ENCODE measurements around the gene ARHGAP15.
A peak's percentile ranks its signal among the peaks of the same experiment; 100 is the strongest.

The ARHGAP15 gene

DNA sequence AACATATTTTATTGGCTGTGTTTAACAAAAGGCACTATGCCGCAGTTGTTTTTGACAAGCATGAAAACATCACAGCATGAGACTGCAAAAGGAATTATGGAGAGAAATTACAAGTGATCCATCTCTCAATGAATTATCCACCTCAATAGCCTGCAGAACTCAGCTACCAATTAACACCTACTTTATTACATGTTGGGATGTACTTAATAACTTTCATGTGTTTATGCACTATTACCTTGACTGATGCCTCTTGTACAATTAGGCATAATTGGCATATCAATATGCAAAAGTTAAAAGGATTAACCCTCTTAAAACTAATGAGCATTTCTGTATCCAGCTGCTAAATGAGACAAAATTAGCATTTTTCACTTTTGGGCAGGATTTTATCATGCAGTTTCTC is 27.8 kb downstream of the ARHGAP15 start:
- Mint-ChIP-seq H3K36me3 (peaks cover 14% of the 10 kb centered on the region), H3K4me1 (peaks cover 89% of the 10 kb centered on the region), H3K4me3 (no peak overlapping the region), H3K27me3 (no peaks in the 10 kb centered on the region), H3K27ac (peak overlapping the region; percentile 90), H3K9me3 (no peaks in the 10 kb centered on the region)

GRCh38 chr2:143157418-143157817 is 28.2 kb downstream of the ARHGAP15 start:
- H3K36me3 Mint-ChIP-seq: peaks cover 14% of the 10 kb centered on the region
- no peaks in the 10 kb centered on the region for H3K9me3 Mint-ChIP-seq
- H3K27ac Mint-ChIP-seq: peak overlapping the region; percentile 90
- H3K4me3 Mint-ChIP-seq: peak overlapping the region; percentile 54
- peaks cover 89% of the 10 kb centered on the region for H3K4me1 Mint-ChIP-seq
- no peaks in the 10 kb centered on the region for H3K27me3 Mint-ChIP-seq

DNA sequence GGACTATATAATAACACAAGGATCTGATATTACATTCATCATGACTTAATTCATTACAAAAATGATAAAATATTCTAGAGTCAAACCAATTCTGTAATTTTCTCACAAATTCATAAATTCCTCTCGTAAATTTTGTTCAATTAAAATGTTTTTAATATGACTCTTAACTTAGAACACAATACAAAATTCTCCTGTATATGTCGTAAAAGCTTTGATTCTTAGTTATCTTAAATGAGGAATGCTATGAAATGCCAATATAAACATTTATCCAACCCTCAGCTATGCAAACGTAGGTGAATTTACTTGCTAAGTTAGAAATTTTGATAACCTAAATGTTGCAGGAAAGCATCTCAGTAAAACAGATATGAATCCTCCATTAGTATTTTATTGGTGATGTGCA is 28.9 kb downstream of the ARHGAP15 start:
- H3K27me3 Mint-ChIP-seq: no peaks in the 10 kb centered on the region
- no peak overlapping the region for H3K4me3 Mint-ChIP-seq
- H3K9me3 Mint-ChIP-seq: no peaks in the 10 kb centered on the region
- peak overlapping the region; percentile 96 for H3K27ac Mint-ChIP-seq
- peaks cover 90% of the 10 kb centered on the region for H3K4me1 Mint-ChIP-seq
- H3K36me3 Mint-ChIP-seq: peaks cover 14% of the 10 kb centered on the region

DNA sequence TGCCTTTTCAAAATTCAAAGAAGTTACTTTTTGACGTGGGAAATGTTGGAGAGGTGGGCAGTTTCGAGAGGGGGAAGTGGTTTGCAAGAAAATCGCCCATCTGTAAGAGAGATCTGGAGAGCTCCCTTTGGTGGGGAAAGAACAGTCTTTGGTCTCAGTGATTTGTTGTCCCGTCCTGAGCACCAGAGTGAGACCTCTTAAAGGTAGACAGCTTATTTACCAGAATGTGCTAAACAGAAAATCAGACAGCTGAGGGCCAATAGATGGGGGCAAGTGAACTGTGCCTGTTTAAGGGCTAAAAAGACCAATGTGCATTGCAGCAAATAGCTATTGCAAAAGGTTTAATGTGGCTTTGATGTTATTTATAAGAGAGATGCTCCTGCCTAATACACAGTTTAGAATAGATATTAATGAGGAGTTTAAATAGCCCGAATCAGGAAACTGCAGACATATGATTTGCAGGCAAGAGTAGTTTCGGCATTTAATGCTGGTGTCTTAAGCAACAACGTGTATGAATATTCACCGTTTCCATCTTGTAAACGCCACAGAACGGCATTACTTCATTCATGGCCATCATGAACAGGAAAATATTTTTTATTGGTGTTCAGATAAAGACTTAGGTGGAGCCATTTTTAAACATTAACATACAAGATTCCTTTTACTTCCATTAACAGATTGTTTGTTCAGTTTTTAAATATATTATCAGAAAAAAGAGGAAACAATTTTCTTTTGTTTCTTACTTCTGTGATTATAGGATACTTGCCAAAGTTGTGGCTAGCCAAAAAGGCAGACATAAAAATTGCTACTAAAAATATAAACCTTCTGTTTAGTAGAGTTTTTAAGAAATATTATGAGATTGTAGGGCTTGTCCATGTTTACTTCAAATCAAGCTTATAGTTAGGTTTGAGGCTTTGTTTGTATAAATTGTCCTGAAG is 29.6 kb downstream of the ARHGAP15 start:
- Mint-ChIP-seq H3K27me3 (no peaks in the 10 kb centered on the region), H3K36me3 (peaks cover 15% of the 10 kb centered on the region), H3K4me3 (no peak overlapping the region)

DNA sequence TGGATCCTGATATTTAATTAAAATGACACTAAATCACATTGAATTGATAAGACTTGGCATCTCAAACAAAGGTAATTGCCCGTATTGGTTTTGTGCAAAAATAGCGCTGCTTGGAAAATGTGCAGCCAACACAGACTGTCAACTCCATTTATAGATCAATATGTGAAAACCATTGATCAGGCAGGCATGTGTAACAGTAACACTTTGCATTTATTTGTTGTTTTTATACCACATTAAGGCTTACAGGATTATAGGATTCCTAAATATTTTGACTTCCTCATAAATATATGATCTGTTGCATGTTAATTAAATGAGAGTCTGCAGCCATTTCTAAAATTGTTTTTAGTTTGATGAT is 30.2 kb downstream of the ARHGAP15 start:
- Mint-ChIP-seq H3K4me3 (peak overlapping the region; percentile 53), H3K4me1 (peaks cover 95% of the 10 kb centered on the region), H3K27me3 (no peaks in the 10 kb centered on the region), H3K9me3 (no peaks in the 10 kb centered on the region), H3K36me3 (peaks cover 15% of the 10 kb centered on the region), H3K27ac (peak overlapping the region; percentile 91)

More for the DNA sequence above, 29.6 kb downstream of the ARHGAP15 start:
- peaks cover 95% of the 10 kb centered on the region for H3K4me1 Mint-ChIP-seq
- peak overlapping the region; percentile 96 for H3K27ac Mint-ChIP-seq
- no peaks in the 10 kb centered on the region for H3K9me3 Mint-ChIP-seq

DNA sequence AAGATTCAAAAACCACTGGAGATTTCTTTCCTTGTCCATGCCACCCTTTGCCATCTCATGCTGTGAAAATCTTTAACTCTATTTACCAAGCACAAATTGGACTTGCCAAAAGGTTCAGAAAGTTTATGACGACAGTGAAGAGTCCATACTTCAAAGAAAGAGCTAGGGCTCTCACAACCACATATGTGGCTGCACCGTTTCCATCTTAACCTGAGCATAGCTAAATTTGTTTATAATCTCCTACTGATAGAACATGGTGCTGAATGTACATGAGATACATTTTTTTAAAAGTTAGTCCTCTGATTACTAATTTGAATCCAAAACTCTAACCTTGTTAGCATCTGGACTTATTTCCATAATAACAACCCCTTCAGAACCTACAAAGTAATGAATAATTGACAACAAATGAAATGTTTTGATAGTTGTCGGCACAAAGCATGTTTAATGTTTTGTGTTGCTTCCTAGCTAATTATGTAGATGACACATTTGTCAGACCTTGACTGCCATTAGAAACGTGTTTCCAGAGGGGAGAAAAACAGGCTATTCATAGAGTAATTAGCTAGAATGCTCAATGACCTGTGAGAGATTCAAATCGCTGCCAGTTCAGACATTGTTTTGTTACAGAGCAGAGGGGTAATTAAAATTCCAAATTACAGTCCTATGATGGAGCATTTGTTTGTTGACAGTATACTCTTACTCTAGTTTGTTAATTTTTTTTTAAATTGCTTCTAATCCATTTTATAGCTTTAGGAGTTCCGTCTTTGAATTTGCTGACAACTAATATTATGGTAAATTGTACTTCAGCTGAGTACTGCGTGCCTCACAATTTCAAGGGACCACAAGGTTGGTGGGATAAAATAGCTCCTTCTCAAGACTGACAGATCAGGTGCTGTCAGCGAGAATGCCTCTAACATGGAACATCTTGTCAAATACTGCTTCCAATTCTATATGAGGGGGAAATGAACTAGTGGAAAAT is 31.8 kb downstream of the ARHGAP15 start:
- Mint-ChIP-seq H3K36me3 (peaks cover 16% of the 10 kb centered on the region), H3K4me1 (peaks cover 93% of the 10 kb centered on the region), H3K4me3 (peak overlapping the region; percentile 40)

GRCh38 chr2:143162123-143162837 is 33.1 kb downstream of the ARHGAP15 start:
- Mint-ChIP-seq H3K36me3 (peaks cover 13% of the 10 kb centered on the region), H3K9me3 (no peaks in the 10 kb centered on the region), H3K27ac (peak overlapping the region; percentile 91), H3K4me3 (no peak overlapping the region), H3K27me3 (no peaks in the 10 kb centered on the region), H3K4me1 (peaks cover 93% of the 10 kb centered on the region)

More for the DNA sequence above, 31.8 kb downstream of the ARHGAP15 start:
- Mint-ChIP-seq H3K27ac (peak overlapping the region; percentile 91), H3K9me3 (no peaks in the 10 kb centered on the region), H3K27me3 (no peaks in the 10 kb centered on the region)

- Mint-ChIP-seq H3K9me3 (no peaks in the 10 kb centered on the region), H3K4me3 (no peak overlapping the region), H3K27ac (peak overlapping the region; percentile 87), H3K4me1 (peaks cover 93% of the 10 kb centered on the region), H3K27me3 (no peaks in the 10 kb centered on the region), H3K36me3 (peaks cover 15% of the 10 kb centered on the region)
These were observed 33.8 kb downstream of the ARHGAP15 start for GRCh38 chr2:143162997-143163396.

DNA sequence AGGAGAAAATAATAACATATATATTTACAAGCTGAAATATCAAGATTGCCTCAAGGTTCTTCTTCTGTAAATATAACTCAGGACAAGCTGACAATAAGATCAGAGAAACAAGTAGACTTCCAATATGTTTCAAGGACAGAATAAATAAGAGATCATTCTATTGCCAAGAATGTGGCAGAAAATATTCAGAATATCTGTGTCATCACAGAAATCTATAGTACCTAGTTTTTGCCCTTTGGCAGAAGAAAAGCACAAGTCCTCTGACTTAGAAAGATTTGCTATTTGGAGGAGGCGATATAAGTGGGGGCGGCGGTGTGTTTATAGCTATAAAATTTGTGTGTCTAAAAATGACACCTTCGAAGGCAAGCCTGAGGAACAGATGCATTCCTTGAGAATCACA is 34.3 kb downstream of the ARHGAP15 start:
- Mint-ChIP-seq H3K4me1 (peaks cover 92% of the 10 kb centered on the region), H3K27me3 (no peaks in the 10 kb centered on the region), H3K27ac (no peak overlapping the region), H3K36me3 (peaks cover 15% of the 10 kb centered on the region), H3K4me3 (no peak overlapping the region), H3K9me3 (no peaks in the 10 kb centered on the region)

GRCh38 chr2:143165291-143165690 is 36.1 kb downstream of the ARHGAP15 start:
- Mint-ChIP-seq H3K27me3 (no peaks in the 10 kb centered on the region), H3K27ac (peak overlapping the region; percentile 66), H3K9me3 (no peaks in the 10 kb centered on the region), H3K4me1 (peaks cover 95% of the 10 kb centered on the region), H3K36me3 (peaks cover 9% of the 10 kb centered on the region), H3K4me3 (no peak overlapping the region)

GRCh38 chr2:143169105-143169504 is 39.9 kb downstream of the ARHGAP15 start:
- Mint-ChIP-seq H3K9me3 (no peaks in the 10 kb centered on the region), H3K36me3 (peaks cover 16% of the 10 kb centered on the region), H3K4me1 (peaks cover 93% of the 10 kb centered on the region), H3K27ac (no peak overlapping the region), H3K4me3 (no peak overlapping the region), H3K27me3 (no peaks in the 10 kb centered on the region)

DNA sequence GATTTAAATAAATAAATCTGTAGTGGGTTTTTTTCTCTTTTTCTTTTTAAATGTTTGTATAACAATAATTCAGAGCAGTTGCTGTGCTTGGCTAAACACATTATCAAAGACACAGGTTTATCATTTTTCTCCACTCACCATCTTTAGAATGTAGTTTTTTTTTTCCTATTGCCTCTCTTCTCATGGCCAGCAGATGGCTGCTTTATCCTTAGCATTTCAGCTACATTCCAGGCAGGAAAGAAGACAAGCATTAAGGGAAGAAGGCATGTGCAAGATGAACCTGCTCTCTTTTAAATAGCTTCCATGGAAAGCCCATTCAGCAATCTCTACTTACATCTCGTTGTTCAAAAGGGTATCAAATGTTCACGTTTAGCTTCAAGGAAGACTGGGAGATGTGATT is 42.6 kb downstream of the ARHGAP15 start:
- peaks cover 7% of the 10 kb centered on the region for H3K9me3 Mint-ChIP-seq
- H3K4me3 Mint-ChIP-seq: no peak overlapping the region
- H3K36me3 Mint-ChIP-seq: peaks cover 15% of the 10 kb centered on the region
- H3K27ac Mint-ChIP-seq: peak overlapping the region; percentile 27
- H3K27me3 Mint-ChIP-seq: no peaks in the 10 kb centered on the region
- peaks cover 91% of the 10 kb centered on the region for H3K4me1 Mint-ChIP-seq

- H3K4me1 Mint-ChIP-seq: peaks cover 81% of the 10 kb centered on the region
- H3K36me3 Mint-ChIP-seq: peaks cover 24% of the 10 kb centered on the region
- H3K27ac Mint-ChIP-seq: peak overlapping the region; percentile 90
- no peaks in the 10 kb centered on the region for H3K27me3 Mint-ChIP-seq
- peaks cover 7% of the 10 kb centered on the region for H3K9me3 Mint-ChIP-seq
- peak overlapping the region; percentile 61 for H3K4me3 Mint-ChIP-seq
These were observed 46.2 kb downstream of the ARHGAP15 start for GRCh38 chr2:143175438-143175837.

DNA sequence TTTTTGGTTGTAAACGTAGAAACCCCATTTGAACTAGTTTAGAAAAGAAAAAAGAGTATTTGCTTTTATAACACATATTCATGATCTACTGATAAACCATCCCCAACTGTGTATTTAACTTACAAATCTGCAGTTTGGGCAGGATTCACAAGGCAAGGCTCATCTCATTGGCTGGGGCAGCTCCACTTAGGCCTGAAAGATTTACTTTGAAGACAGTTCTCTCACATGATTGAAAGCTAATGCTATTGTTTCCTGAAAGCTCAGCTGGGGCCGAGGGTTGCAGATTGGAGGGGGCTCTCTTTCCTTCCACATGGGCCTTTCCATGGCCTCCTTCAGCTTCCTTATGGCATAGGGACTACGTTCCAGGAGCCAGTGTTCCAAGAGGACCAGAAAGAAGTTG is 47.4 kb downstream of the ARHGAP15 start:
- H3K9me3 Mint-ChIP-seq: peaks cover 7% of the 10 kb centered on the region
- peak overlapping the region; percentile 95 for H3K27ac Mint-ChIP-seq
- H3K4me3 Mint-ChIP-seq: peak overlapping the region; percentile 87
- peaks cover 73% of the 10 kb centered on the region for H3K4me1 Mint-ChIP-seq
- peaks cover 25% of the 10 kb centered on the region for H3K36me3 Mint-ChIP-seq
- H3K27me3 Mint-ChIP-seq: no peaks in the 10 kb centered on the region

All from activated naive CD4-positive, alpha-beta T cell treated with anti-CD3 and anti-CD28 coated beads, Interleukin-2, amount 50 U/mL, for 24 hours (primary cell).